Mammary epithelial cell (primary cell): Measurements from ENCODE around the gene SOX5.

Source experiments
- CTCF ChIP-seq, 2 donors: IDR thresholded peaks in 1 of 2; conservative IDR thresholded peaks in 1 of 2; 2 replicates each; pipeline ENCODE4 v1.5.1; 2011 to 2012; ENCODE audit warnings: inconsistent platforms in 2 of 2, low read length in 2 of 2, mild to moderate bottlenecking in 2 of 2, control low read depth in 1 of 2, low read depth in 1 of 2; ENCODE audit not compliant: insufficient read depth in 1 of 2; ENCODE audit errors: extremely low read depth in 1 of 2
- EZH2 ChIP-seq: IDR thresholded peaks from 2 replicates; pipeline ENCODE4 v1.6.1; 2012; ENCODE audit warnings: low read length, inconsistent platforms, borderline replicate concordance

GRCh38 chr12:23851602-23852001, 97.9 kb downstream of the SOX5 start:
- TF ChIP-seq CTCF (conservative IDR thresholded peaks at IDR 0.05 in 1 of 2, IDR thresholded peaks at IDR 0.05 in 1 of 2; ENCODE audit: extremely low read depth in 1 of 2, insufficient read depth in 1 of 2, low read depth in 1 of 2, low read length in 2 of 2) (no peak), EZH2 (no peak)
